WTC11 (cell line): Measurements from ENCODE around the gene BIRC3. TPM values are rescaled to one million over a fixed set of nuclear protein-coding genes. Genes with fewer than 3 reads are reported as not detected.

Experiments
- ATAC-seq: fragments of 200-7000 bp; cut with Tn5 transposase; 2 replicates; pipeline ENCODE4 v1.10.0; 2021; ENCODE audit warnings: mild to moderate bottlenecking, moderate library complexity
- CTCF ChIA-PET: fragments of 300-600 bp; sonication (Branson Sonifier 250); formaldehyde crosslinking; loops from one replicate; lab custom pipeline; 2021; ENCODE audit warnings: antibody characterized with exemption; lab: Charles Lee
- POLR2A ChIA-PET: fragments of 350-600 bp; sonication (Branson Sonifier 250); formaldehyde crosslinking; loops from one replicate; lab custom pipeline; 2021; ENCODE audit warnings: antibody characterized with exemption; lab: Charles Lee
- DNase-seq: peaks from one replicate; pipeline ENCODE4 v3.0.0; 2021; ENCODE audit warnings: low spot score
- H3K27ac Mint-ChIP-seq: 2 replicates; pipeline ENCODE4 v1.8.0; 2021; ENCODE audit warnings: mixed read lengths
- H3K27me3 Mint-ChIP-seq: 2 replicates; pipeline ENCODE4 v1.8.0; 2021; ENCODE audit warnings: low read depth, mild to moderate bottlenecking, moderate library complexity, mixed read lengths
- H3K36me3 Mint-ChIP-seq: 2 replicates; pipeline ENCODE4 v1.8.0; 2021; ENCODE audit warnings: mixed read lengths
- H3K4me1 Mint-ChIP-seq: 2 replicates; pipeline ENCODE4 v1.8.0; 2022; ENCODE audit warnings: mixed read lengths
- H3K4me3 Mint-ChIP-seq: 2 replicates; pipeline ENCODE4 v1.8.0; 2021; ENCODE audit warnings: mild to moderate bottlenecking, moderate library complexity, mixed read lengths
- H3K9me3 Mint-ChIP-seq: 2 replicates; pipeline ENCODE4 v1.8.0; 2021; ENCODE audit warnings: mixed read lengths
- CBFB ChIP-seq: sonication (generic); formaldehyde crosslinking; IDR thresholded peaks from 2 replicates; pipeline ENCODE4 v1.8.1; 2022; ENCODE audit warnings: mild to moderate bottlenecking, low read depth, missing genetic modification reagents
- E2F5 ChIP-seq: sonication (generic); formaldehyde crosslinking; IDR thresholded peaks from 2 replicates; pipeline ENCODE4 v1.8.1; 2022; ENCODE audit warnings: mild to moderate bottlenecking, moderate library complexity, missing genetic modification reagents
- GRHL2 ChIP-seq: fragments of 250-450 bp; sonication (Bioruptor Pico); IDR thresholded peaks from 2 replicates; pipeline ENCODE4 v1.8.0; 2022; ENCODE audit warnings: mild to moderate bottlenecking, moderate library complexity; ENCODE audit not compliant: insufficient replicate concordance, severe bottlenecking
- HMGA2 ChIP-seq: fragments of 250-450 bp; sonication (Bioruptor Pico); IDR thresholded peaks from 2 replicates; pipeline ENCODE4 v1.4.0; 2021; ENCODE audit warnings: mild to moderate bottlenecking, moderate library complexity
- IRF2 ChIP-seq: sonication (generic); formaldehyde crosslinking; IDR thresholded peaks from 2 replicates; pipeline ENCODE4 v1.8.0; 2022; ENCODE audit warnings: low read depth, missing genetic modification reagents, borderline replicate concordance
- MAX ChIP-seq: sonication (generic); formaldehyde crosslinking; IDR thresholded peaks from 2 replicates; pipeline ENCODE4 v1.8.0; 2022; ENCODE audit warnings: mild to moderate bottlenecking, missing genetic modification reagents
- NFYB ChIP-seq: sonication (generic); formaldehyde crosslinking; conservative IDR thresholded peaks from 2 replicates; pipeline ENCODE4 v1.8.0; 2022; ENCODE audit warnings: low read depth, missing genetic modification reagents
- NR1H2 ChIP-seq: sonication (generic); formaldehyde crosslinking; IDR thresholded peaks from 2 replicates; pipeline ENCODE4 v1.9.0; 2021; ENCODE audit warnings: mild to moderate bottlenecking, moderate library complexity, missing genetic modification reagents
- NR2C2 ChIP-seq: sonication (generic); formaldehyde crosslinking; IDR thresholded peaks from 2 replicates; pipeline ENCODE4 v1.8.0; 2022; ENCODE audit warnings: mild to moderate bottlenecking, missing genetic modification reagents
- NR3C1 ChIP-seq: sonication (generic); formaldehyde crosslinking; conservative IDR thresholded peaks from 2 replicates; pipeline ENCODE4 v1.8.1; 2023; ENCODE audit warnings: low read depth, mild to moderate bottlenecking, missing genetic modification reagents
- RELA ChIP-seq: sonication (generic); formaldehyde crosslinking; IDR thresholded peaks from 2 replicates; pipeline ENCODE4 v1.8.1; 2022; ENCODE audit warnings: missing genetic modification reagents, mild to moderate bottlenecking, borderline replicate concordance
- SMAD4 ChIP-seq: sonication (generic); formaldehyde crosslinking; IDR thresholded peaks from 2 replicates; pipeline ENCODE4 v1.8.0; 2022; ENCODE audit warnings: mild to moderate bottlenecking, missing genetic modification reagents
- TCF7 ChIP-seq: sonication (generic); formaldehyde crosslinking; IDR thresholded peaks from 2 replicates; pipeline ENCODE4 v1.8.0; 2022; ENCODE audit warnings: mild to moderate bottlenecking, low read depth, missing genetic modification reagents, moderate library complexity
- TEAD1 ChIP-seq: sonication (generic); formaldehyde crosslinking; IDR thresholded peaks from 2 replicates; pipeline ENCODE4 v1.8.0; 2022; ENCODE audit warnings: mild to moderate bottlenecking, missing genetic modification reagents
- TP53 ChIP-seq: sonication (generic); formaldehyde crosslinking; IDR thresholded peaks from 2 replicates; pipeline ENCODE4 v1.8.1; 2023; ENCODE audit warnings: mild to moderate bottlenecking, missing genetic modification reagents
- ZBTB21 ChIP-seq: sonication (generic); formaldehyde crosslinking; IDR thresholded peaks from 2 replicates; pipeline ENCODE4 v1.8.1; 2023; ENCODE audit warnings: mild to moderate bottlenecking, missing genetic modification reagents, borderline replicate concordance
- ZNF121 ChIP-seq: sonication (generic); formaldehyde crosslinking; IDR thresholded peaks from 2 replicates; pipeline ENCODE4 v1.8.0; 2023; ENCODE audit warnings: missing genetic modification reagents
- ZNF138 ChIP-seq: sonication (generic); formaldehyde crosslinking; conservative IDR thresholded peaks from 2 replicates; pipeline ENCODE4 v1.8.1; 2022; ENCODE audit warnings: mild to moderate bottlenecking, moderate library complexity, missing genetic modification reagents
- ZNF396 ChIP-seq: fragments of 250-450 bp; sonication (Bioruptor Pico); IDR thresholded peaks from 2 replicates; pipeline ENCODE4 v1.8.0; 2021; ENCODE audit warnings: mild to moderate bottlenecking, moderate library complexity, borderline replicate concordance
- ZNF416 ChIP-seq: fragments of 250-450 bp; sonication (Bioruptor Pico); IDR thresholded peaks from 2 replicates; pipeline ENCODE4 v1.9.0; 2021; ENCODE audit warnings: mild to moderate bottlenecking, inconsistent platforms
- ZNF425 ChIP-seq: fragments of 250-450 bp; sonication (Bioruptor Pico); conservative IDR thresholded peaks from 2 replicates; pipeline ENCODE4 v1.9.0; 2021; ENCODE audit warnings: mild to moderate bottlenecking
- total RNA-seq: library from RNA; stranded (reverse); gene quantifications from 3 replicates; pipeline ENCODE4 v1.2.3, GENCODE V29; 2021
- TF ChIP-seq, protein P1 (sequence below): sonication (generic); formaldehyde crosslinking; IDR thresholded peaks from 2 replicates; pipeline ENCODE4 v1.8.1; 2023; ENCODE audit warnings: mild to moderate bottlenecking, missing genetic modification reagents
- TF ChIP-seq, protein P2 (sequence below): sonication (generic); formaldehyde crosslinking; conservative IDR thresholded peaks from 2 replicates; pipeline ENCODE4 v1.8.1; 2022; ENCODE audit warnings: mild to moderate bottlenecking, missing genetic modification reagents
- TF ChIP-seq, protein P3 (sequence below): sonication (generic); formaldehyde crosslinking; IDR thresholded peaks from 2 replicates; pipeline ENCODE4 v1.8.0; 2023; ENCODE audit warnings: missing genetic modification reagents
- TF ChIP-seq, protein P4 (sequence below): sonication (generic); formaldehyde crosslinking; IDR thresholded peaks from 2 replicates; pipeline ENCODE4 v1.8.0; 2023; ENCODE audit warnings: mild to moderate bottlenecking, missing genetic modification reagents

The BIRC3 gene
- total RNA-seq, 1 experiment from 2014 or later = 0.33 TPM

- CTCF ChIA-PET = interaction anchor here (0.8 to 1.7 kb wide), 3 partner anchors 10 to 347 kb away, joined by 3 to 6 read pairs (median 3); no protein-coding TSS in a partner anchor
- POLR2A ChIA-PET = no interaction called here
- Mint-ChIP-seq H3K4me1 (peaks cover 7% of the 10 kb centered on the region; the same call in 1 of the 2 replicates), H3K27me3 (peaks cover 18% of the 10 kb centered on the region), H3K4me3 (no peak overlapping the region), H3K36me3 (no peaks in the 10 kb centered on the region), H3K27ac (no peak overlapping the region), H3K9me3 (no peaks in the 10 kb centered on the region)
- ATAC-seq (no peak), DNase-seq (no peak)
- TF ChIP-seq NR2C2 (CRISPR knock-in tag) (no peak), HMGA2 (no peak), NFYB (CRISPR knock-in tag) (no peak), NR3C1 (CRISPR knock-in tag) (no peak), CBFB (no peak), RELA (CRISPR knock-in tag) (no peak), ZNF425 (CRISPR knock-in tag) (no peak), ZNF138 (CRISPR knock-in tag) (no peak), NR1H2 (CRISPR knock-in tag) (no peak), MAX (CRISPR knock-in tag) (no peak), ZNF121 (CRISPR knock-in tag) (no peak), TEAD1 (CRISPR knock-in tag) (no peak), ZBTB21 (no peak), E2F5 (CRISPR knock-in tag) (no peak)
- TF ChIP-seq, protein P1, sequence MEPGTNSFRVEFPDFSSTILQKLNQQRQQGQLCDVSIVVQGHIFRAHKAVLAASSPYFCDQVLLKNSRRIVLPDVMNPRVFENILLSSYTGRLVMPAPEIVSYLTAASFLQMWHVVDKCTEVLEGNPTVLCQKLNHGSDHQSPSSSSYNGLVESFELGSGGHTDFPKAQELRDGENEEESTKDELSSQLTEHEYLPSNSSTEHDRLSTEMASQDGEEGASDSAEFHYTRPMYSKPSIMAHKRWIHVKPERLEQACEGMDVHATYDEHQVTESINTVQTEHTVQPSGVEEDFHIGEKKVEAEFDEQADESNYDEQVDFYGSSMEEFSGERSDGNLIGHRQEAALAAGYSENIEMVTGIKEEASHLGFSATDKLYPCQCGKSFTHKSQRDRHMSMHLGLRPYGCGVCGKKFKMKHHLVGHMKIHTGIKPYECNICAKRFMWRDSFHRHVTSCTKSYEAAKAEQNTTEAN (CRISPR knock-in tag) = no peak
- TF ChIP-seq, protein P2, sequence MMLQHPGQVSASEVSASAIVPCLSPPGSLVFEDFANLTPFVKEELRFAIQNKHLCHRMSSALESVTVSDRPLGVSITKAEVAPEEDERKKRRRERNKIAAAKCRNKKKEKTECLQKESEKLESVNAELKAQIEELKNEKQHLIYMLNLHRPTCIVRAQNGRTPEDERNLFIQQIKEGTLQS (CRISPR knock-in tag) = no peak
- TF ChIP-seq, protein P3, sequence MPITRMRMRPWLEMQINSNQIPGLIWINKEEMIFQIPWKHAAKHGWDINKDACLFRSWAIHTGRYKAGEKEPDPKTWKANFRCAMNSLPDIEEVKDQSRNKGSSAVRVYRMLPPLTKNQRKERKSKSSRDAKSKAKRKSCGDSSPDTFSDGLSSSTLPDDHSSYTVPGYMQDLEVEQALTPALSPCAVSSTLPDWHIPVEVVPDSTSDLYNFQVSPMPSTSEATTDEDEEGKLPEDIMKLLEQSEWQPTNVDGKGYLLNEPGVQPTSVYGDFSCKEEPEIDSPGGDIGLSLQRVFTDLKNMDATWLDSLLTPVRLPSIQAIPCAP = no peak
- TF ChIP-seq, protein P4, sequence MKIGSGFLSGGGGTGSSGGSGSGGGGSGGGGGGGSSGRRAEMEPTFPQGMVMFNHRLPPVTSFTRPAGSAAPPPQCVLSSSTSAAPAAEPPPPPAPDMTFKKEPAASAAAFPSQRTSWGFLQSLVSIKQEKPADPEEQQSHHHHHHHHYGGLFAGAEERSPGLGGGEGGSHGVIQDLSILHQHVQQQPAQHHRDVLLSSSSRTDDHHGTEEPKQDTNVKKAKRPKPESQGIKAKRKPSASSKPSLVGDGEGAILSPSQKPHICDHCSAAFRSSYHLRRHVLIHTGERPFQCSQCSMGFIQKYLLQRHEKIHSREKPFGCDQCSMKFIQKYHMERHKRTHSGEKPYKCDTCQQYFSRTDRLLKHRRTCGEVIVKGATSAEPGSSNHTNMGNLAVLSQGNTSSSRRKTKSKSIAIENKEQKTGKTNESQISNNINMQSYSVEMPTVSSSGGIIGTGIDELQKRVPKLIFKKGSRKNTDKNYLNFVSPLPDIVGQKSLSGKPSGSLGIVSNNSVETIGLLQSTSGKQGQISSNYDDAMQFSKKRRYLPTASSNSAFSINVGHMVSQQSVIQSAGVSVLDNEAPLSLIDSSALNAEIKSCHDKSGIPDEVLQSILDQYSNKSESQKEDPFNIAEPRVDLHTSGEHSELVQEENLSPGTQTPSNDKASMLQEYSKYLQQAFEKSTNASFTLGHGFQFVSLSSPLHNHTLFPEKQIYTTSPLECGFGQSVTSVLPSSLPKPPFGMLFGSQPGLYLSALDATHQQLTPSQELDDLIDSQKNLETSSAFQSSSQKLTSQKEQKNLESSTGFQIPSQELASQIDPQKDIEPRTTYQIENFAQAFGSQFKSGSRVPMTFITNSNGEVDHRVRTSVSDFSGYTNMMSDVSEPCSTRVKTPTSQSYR (CRISPR knock-in tag) = no peak
These were observed 2.3 kb downstream of the BIRC3 start for GRCh38 chr11:102319544-102319943.

GRCh38 chr11:102320188-102320587, 2.9 kb downstream of the BIRC3 start:
- H3K36me3 Mint-ChIP-seq = no peaks in the 10 kb centered on the region
- H3K9me3 Mint-ChIP-seq = no peaks in the 10 kb centered on the region
- H3K27ac Mint-ChIP-seq = no peak overlapping the region
- H3K4me3 Mint-ChIP-seq = no peak overlapping the region
- peaks cover 18% of the 10 kb centered on the region for H3K27me3 Mint-ChIP-seq
- no peak for TF ChIP-seq TCF7 (CRISPR knock-in tag)
- TF ChIP-seq TP53 (CRISPR knock-in tag) = no peak
- TF ChIP-seq SMAD4 (CRISPR knock-in tag) = no peak
- TF ChIP-seq GRHL2 (CRISPR knock-in tag) = no peak
- no peak for TF ChIP-seq HMGA2
- TF ChIP-seq, protein P4 (CRISPR knock-in tag) = no peak
- no peak for TF ChIP-seq IRF2 (CRISPR knock-in tag)
- no peak for TF ChIP-seq ZNF416 (CRISPR knock-in tag)
- no peak for TF ChIP-seq ZNF396 (CRISPR knock-in tag)
- no peak for TF ChIP-seq MAX (CRISPR knock-in tag)
- POLR2A ChIA-PET = no interaction called here
- DNase-seq (no peak), ATAC-seq (no peak)
- CTCF ChIA-PET = interaction anchor here (0.8 to 0.9 kb wide), 2 partner anchors 10 to 26 kb away, joined by 3 read pairs; no protein-coding TSS in a partner anchor
- peaks cover 7% of the 10 kb centered on the region; the same call in 1 of the 2 replicates for H3K4me1 Mint-ChIP-seq
